Mucosa of descending colon (tissue), 3 donors: ENCODE measurements around the gene POU2AF2. TPM values are rescaled to one million over a fixed set of nuclear protein-coding genes. Genes with fewer than 3 reads are reported as not detected.

Experiments
- total RNA-seq, 3 donors: library from RNA; stranded (reverse); fragmentation: NEBNext Ultra II Directional in 2 of 3; extraction: Animal tissue kit (Norgen Biotek cat#: 25700) in 2 of 3; gene quantifications; one replicate each; pipeline versions ENCODE4 v1.2.1 to v1.2.4, GENCODE V29; 2021 to 2023
- donor health status: DM: no; HTN: no; CAD: no; lungs with moderate emphysema.
- donor health status: DM: no; HTN: no; CAD: no.
- donor health status: DM: no; HTN: yes; CAD: no.

The POU2AF2 gene
- total RNA-seq, 3 donors from 2014 or later: 1.0 to 2.1 (median 2.1) TPM

Other genes starting within 250 kb of the POU2AF2 start
- gene POU2AF3, start 52.8 kb downstream of the POU2AF2 start, total RNA-seq: 10 to 100 TPM in 1 of 3 donors, 1 to 10 TPM in 2; 6.7 to 14.5 (median 8.1) TPM
- gene POU2AF1, start 133.6 kb downstream of the POU2AF2 start, total RNA-seq: 1 to 10 TPM; 2.8 to 9.3 (median 5.4) TPM